ENCODE measurements around the gene DNAI4.

DNA sequence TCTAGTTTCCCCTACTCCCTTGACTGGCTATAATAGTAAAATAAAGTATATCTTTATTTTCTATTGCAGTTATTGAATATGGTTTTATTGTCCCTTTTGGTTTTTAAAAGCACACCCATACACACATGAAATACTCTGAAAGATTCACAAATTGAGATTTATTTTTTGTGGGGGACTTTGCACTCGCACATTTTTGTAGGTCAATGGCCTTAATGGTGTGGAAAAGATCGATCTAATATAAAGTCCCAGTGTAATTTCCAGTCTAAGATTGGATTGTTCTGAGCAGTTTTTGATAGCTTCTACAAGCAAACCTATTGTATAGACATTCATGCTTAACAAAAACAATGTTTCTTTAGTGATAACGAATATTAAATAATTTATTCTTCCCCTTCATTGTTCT is 64.1 kb downstream of the DNAI4 start:
- TF ChIP-seq CTCF (IDR thresholded peaks at IDR 0.05) (no peak), POLR2AphosphoS5 (IDR thresholded peaks at IDR 0.05; ENCODE audit: low read depth, low read length) (no peak), REST (IDR thresholded peaks at IDR 0.05; ENCODE audit: insufficient read depth in 1 of 2, low read depth in 2 of 2, low read length in 1 of 2) (no peak)

Measured in Panc1 (cell line).